ENCODE measurements around the gene IGF2. TPM values are rescaled to one million over a fixed set of nuclear protein-coding genes. Genes with fewer than 3 reads are reported as not detected.

Gene IGF2
- total RNA-seq, 1 donor from 2014 or later = 188 TPM

DNA sequence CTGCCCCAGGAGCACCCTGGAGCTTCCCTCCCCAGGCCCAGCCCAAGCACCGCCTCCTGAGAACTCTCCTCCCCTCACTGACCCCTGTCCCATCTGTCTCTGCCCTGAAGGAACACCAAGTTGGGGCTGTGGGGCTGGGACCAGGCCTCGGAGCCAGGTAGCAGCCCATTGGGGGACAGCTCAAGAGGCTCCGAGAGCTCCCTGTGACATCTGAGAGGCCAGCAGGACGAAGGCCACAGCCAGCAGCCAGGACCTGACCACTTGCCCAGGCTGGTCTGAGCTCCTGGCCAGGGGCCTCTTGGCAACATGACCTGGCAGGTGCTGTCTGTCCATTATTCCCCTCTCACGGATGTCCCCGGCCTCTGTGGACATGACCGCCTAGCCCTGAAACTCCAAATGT, 33.7 kb downstream of the IGF2 start:
- Histone ChIP-seq H3K4me3 (ENCODE audit: insufficient read depth, low read depth, low read length) (no peak overlapping the region), H3K9me3 (ENCODE audit: insufficient read depth, low read depth, low read length) (no peaks in the 10 kb centered on the region), H3K9ac (ENCODE audit: low read length) (no peak overlapping the region), H3K36me3 (ENCODE audit: insufficient read depth, low read length) (no peaks in the 10 kb centered on the region), H3K4me2 (ENCODE audit: low read length) (no peak overlapping the region), H3K4me1 (ENCODE audit: insufficient read depth, low read length) (no peaks in the 10 kb centered on the region), H3K27ac (ENCODE audit: low read depth, low read length) (no peak overlapping the region), H2AFZ (ENCODE audit: low read depth, low read length) (no peak overlapping the region), H3K27me3 (ENCODE audit: insufficient read depth, low read length) (peaks cover 2% of the 10 kb centered on the region), H3K79me2 (ENCODE audit: insufficient read depth, low read length) (no peaks in the 10 kb centered on the region), H4K20me1 (ENCODE audit: insufficient read depth, low read length) (no peaks in the 10 kb centered on the region)
- peaks cover 35% of the 10 kb centered on the region for H3K27me3 Mint-ChIP-seq (ENCODE audit: low read depth, unreplicated experiment)
- peaks cover 1% of the 10 kb centered on the region for H3K36me3 Mint-ChIP-seq (ENCODE audit: low read depth, unreplicated experiment)
- TF ChIP-seq EZH2 (IDR thresholded peaks at IDR 0.05; ENCODE audit: insufficient read depth, low read length) = no peak
- TF ChIP-seq, protein P1, sequence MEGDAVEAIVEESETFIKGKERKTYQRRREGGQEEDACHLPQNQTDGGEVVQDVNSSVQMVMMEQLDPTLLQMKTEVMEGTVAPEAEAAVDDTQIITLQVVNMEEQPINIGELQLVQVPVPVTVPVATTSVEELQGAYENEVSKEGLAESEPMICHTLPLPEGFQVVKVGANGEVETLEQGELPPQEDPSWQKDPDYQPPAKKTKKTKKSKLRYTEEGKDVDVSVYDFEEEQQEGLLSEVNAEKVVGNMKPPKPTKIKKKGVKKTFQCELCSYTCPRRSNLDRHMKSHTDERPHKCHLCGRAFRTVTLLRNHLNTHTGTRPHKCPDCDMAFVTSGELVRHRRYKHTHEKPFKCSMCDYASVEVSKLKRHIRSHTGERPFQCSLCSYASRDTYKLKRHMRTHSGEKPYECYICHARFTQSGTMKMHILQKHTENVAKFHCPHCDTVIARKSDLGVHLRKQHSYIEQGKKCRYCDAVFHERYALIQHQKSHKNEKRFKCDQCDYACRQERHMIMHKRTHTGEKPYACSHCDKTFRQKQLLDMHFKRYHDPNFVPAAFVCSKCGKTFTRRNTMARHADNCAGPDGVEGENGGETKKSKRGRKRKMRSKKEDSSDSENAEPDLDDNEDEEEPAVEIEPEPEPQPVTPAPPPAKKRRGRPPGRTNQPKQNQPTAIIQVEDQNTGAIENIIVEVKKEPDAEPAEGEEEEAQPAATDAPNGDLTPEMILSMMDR (IDR thresholded peaks at IDR 0.05; ENCODE audit: insufficient read depth, low read depth, low read length) = no peak
- no peak for FAIRE-seq
- H3K4me1 Mint-ChIP-seq (ENCODE audit: low read depth, unreplicated experiment) = no peaks in the 10 kb centered on the region
- H3K9me3 Mint-ChIP-seq (ENCODE audit: unreplicated experiment) = peaks cover 4% of the 10 kb centered on the region
- H3K27ac Mint-ChIP-seq (ENCODE audit: unreplicated experiment) = no peak overlapping the region
- no peak overlapping the region for H3K4me3 Mint-ChIP-seq (ENCODE audit: unreplicated experiment)
- DNase-seq (ENCODE audit: low read depth) = no peak

DNA sequence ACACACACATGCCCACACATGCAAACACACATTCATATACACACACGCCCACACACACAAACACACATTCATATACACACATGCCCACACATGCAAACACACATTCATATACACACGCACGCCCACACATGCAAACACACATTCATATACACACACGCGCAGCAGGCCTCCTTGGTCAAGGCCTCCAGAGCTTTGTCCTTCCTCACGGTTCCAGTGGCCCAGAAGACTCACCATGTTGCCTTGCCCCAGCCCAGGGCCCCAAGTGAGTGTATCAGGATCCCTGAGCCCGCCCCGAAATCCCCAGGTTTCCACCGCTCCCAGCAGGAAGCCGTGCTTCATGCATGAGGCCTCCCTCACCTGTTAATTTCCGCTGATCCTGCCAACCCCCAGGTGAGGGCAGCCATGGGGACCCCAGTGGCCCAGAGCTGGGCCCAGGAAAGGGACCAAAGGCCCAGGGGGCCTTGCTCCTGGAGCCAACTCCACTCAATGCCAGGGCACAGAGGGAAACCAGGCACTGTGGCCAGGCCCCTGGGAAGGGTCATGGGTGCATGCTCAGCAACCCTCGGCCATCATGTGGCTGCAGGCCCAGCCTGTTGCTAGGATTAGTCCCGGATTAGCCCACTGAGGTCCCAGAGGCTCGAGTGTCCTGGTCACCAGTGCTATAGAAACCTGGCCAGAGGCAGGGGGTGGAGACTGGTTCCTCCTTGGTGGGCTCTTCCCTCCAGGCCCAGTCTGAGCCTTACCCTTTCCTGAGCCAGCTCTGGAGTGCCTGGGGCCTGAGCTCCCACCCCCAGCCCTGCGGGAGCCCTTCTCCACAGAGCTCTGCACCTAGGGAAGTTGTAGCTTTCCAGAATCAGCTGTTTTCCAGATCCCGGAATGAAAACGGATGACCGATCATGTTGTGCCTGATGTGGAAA, 34.4 kb downstream of the IGF2 start:
- TF ChIP-seq EZH2 (IDR thresholded peaks at IDR 0.05; ENCODE audit: insufficient read depth, low read length) = no peak
- TF ChIP-seq, protein P1 (IDR thresholded peaks at IDR 0.05; ENCODE audit: insufficient read depth, low read depth, low read length) = no peak
- Mint-ChIP-seq H3K4me3 (ENCODE audit: unreplicated experiment) (no peak overlapping the region), H3K36me3 (ENCODE audit: low read depth, unreplicated experiment) (peaks cover 1% of the 10 kb centered on the region), H3K9me3 (ENCODE audit: unreplicated experiment) (peaks cover 1% of the 10 kb centered on the region), H3K27ac (ENCODE audit: unreplicated experiment) (no peak overlapping the region), H3K27me3 (ENCODE audit: low read depth, unreplicated experiment) (peaks cover 28% of the 10 kb centered on the region), H3K4me1 (ENCODE audit: low read depth, unreplicated experiment) (no peaks in the 10 kb centered on the region)
- peaks cover 5% of the 10 kb centered on the region for H3K4me1 ChIP-seq (ENCODE audit: insufficient read depth, low read length)
- H3K27me3 ChIP-seq (ENCODE audit: insufficient read depth, low read length) = no peaks in the 10 kb centered on the region
- no peak overlapping the region for H3K4me2 ChIP-seq (ENCODE audit: low read length)
- H3K36me3 ChIP-seq (ENCODE audit: insufficient read depth, low read length) = no peaks in the 10 kb centered on the region
- no peak overlapping the region for H3K4me3 ChIP-seq (ENCODE audit: insufficient read depth, low read depth, low read length)
- no peak overlapping the region for H2AFZ ChIP-seq (ENCODE audit: low read depth, low read length)
- DNase-seq (ENCODE audit: low read depth) = no peak
- H3K9me3 ChIP-seq (ENCODE audit: insufficient read depth, low read depth, low read length) = no peaks in the 10 kb centered on the region
- no peaks in the 10 kb centered on the region for H3K79me2 ChIP-seq (ENCODE audit: insufficient read depth, low read length)
- no peak overlapping the region for H3K27ac ChIP-seq (ENCODE audit: low read depth, low read length)
- H3K9ac ChIP-seq (ENCODE audit: low read length) = no peak overlapping the region
- H4K20me1 ChIP-seq (ENCODE audit: insufficient read depth, low read length) = no peaks in the 10 kb centered on the region
- FAIRE-seq = no peak

Measured in astrocyte (in vitro differentiated cells and primary cell).